ENCODE data around the gene HTR1D. TPM values are rescaled to one million over a fixed set of nuclear protein-coding genes. Genes with fewer than 3 reads are reported as not detected.

HTR1D gene
- polyA plus RNA-seq, 2 of the 4 experiments (the other 2 are of a cell fraction): 8.5 to 11.4 TPM

GRCh38 chr1:23249787-23250454, 32.6 kb upstream of the HTR1D start:
- WGBS (ENCODE audit: missing lambda C conversion rate): 82% methylated on average over 6 of the region's 6 CpGs
- H3K4me2 ChIP-seq: peak overlapping the region; percentile 34; the same call in 1 of the 3 replicates
- H3K9me3 ChIP-seq: no peaks in the 10 kb centered on the region
- DNase-seq (ENCODE audit: low read depth in 1 of 2, low spot score in 1 of 2): no peak
- peaks cover 18% of the 10 kb centered on the region for H3K4me1 ChIP-seq
- FAIRE-seq: no peak
- peak overlapping the region in 1 of 2 experiments; percentile 36; a peak in 1 of 6 replicates for H3K27ac ChIP-seq
- ChIA-PET CTCF (interaction anchor here (1.1 to 1.8 kb wide), 2 partner anchors 11 to 163 kb away, joined by 3 to 4 read pairs; no protein-coding TSS in a partner anchor), POLR2A (no interaction called here)
- H3K4me3 ChIP-seq: no peak overlapping the region
- TF ChIP-seq SMC3 (IDR thresholded peaks at IDR 0.05) (no peak), ZFP36 (IDR thresholded peaks at IDR 0.05; ENCODE audit: borderline replicate concordance, partially characterized antibody) (no peak), ZSCAN20 (CRISPR knock-in tag; IDR thresholded peaks at IDR 0.05) (no peak), FOXS1 (CRISPR knock-in tag; IDR thresholded peaks at IDR 0.05) (no peak)
- TF ChIP-seq, protein P1, sequence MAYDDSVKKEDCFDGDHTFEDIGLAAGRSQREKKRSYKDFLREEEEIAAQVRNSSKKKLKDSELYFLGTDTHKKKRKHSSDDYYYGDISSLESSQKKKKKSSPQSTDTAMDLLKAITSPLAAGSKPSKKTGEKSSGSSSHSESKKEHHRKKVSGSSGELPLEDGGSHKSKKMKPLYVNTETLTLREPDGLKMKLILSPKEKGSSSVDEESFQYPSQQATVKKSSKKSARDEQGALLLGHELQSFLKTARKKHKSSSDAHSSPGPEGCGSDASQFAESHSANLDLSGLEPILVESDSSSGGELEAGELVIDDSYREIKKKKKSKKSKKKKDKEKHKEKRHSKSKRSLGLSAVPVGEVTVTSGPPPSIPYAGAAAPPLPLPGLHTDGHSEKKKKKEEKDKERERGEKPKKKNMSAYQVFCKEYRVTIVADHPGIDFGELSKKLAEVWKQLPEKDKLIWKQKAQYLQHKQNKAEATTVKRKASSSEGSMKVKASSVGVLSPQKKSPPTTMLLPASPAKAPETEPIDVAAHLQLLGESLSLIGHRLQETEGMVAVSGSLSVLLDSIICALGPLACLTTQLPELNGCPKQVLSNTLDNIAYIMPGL (CRISPR knock-in tag; IDR thresholded peaks at IDR 0.05; ENCODE audit: borderline replicate concordance): no peak
- no peak for ATAC-seq

DNA sequence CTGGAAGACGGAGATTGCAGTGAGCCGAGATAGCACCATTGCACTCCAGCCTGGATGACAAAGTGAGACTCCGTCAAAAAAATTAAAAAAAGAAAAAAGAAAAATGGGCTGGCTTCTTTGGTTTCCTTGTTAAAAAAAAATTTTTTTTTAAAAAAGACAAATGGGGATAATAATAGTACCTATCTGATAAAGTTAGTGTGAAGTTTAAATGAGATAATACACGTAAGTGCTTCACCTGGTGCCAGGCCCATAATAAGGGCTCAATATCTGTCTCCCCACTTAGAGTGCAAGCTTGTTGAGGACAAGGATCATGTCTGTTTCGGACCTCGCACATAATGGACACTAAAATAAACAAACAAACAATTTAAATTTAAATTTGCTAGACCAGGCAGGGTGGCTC, 30.0 kb upstream of the HTR1D start:
- no peak for TF ChIP-seq HDAC2 (IDR thresholded peaks at IDR 0.05)
- ATAC-seq: no peak
- no peaks in the 10 kb centered on the region for H3K9me3 ChIP-seq
- no peak for FAIRE-seq
- 95% methylated on average over 6 of the region's 6 CpGs for WGBS (ENCODE audit: missing lambda C conversion rate)
- CTCF ChIA-PET: interaction anchor here (0.9 kb wide), 1 partner anchor 31 kb away, joined by 3 read pairs; no protein-coding TSS in a partner anchor
- peaks cover 19% of the 10 kb centered on the region for H3K4me1 ChIP-seq
- H3K4me3 ChIP-seq: no peak overlapping the region
- no peak for DNase-seq (ENCODE audit: low read depth in 1 of 2, low spot score in 1 of 2)
- H3K27ac ChIP-seq: no peak overlapping the region
- no peak overlapping the region for H3K4me2 ChIP-seq
- POLR2A ChIA-PET: no interaction called here

- 65% methylated on average over 2 of the region's 2 CpGs for WGBS (ENCODE audit: missing lambda C conversion rate)
- H3K4me1 ChIP-seq: peaks cover 21% of the 10 kb centered on the region
- ATAC-seq: peak in 1 of 2 experiments; percentile 39; a peak in 1 of 6 replicates
- no peak for DNase-seq (ENCODE audit: low read depth in 1 of 2, low spot score in 1 of 2)
- ChIA-PET CTCF (no interaction called here), POLR2A (no interaction called here)
- H3K4me3 ChIP-seq: no peak overlapping the region
- no peaks in the 10 kb centered on the region for H3K9me3 ChIP-seq
- TF ChIP-seq SMC3 (IDR thresholded peaks at IDR 0.05): no peak
- TF ChIP-seq MAX (IDR thresholded peaks at IDR 0.05): no peak
- no peak for TF ChIP-seq CBX8 (IDR thresholded peaks at IDR 0.05)
- no peak for TF ChIP-seq ESRRA (IDR thresholded peaks at IDR 0.05; ENCODE audit: borderline replicate concordance, low read length)
- TF ChIP-seq CEBPB (IDR thresholded peaks at IDR 0.05): no peak
- TF ChIP-seq EHF (CRISPR knock-in tag; IDR thresholded peaks at IDR 0.05): no peak
- H3K27ac ChIP-seq: no peak overlapping the region
- FAIRE-seq: no peak
- H3K4me2 ChIP-seq: no peak overlapping the region
These were observed 29.0 kb upstream of the HTR1D start for GRCh38 chr1:23246274-23246673.

DNA sequence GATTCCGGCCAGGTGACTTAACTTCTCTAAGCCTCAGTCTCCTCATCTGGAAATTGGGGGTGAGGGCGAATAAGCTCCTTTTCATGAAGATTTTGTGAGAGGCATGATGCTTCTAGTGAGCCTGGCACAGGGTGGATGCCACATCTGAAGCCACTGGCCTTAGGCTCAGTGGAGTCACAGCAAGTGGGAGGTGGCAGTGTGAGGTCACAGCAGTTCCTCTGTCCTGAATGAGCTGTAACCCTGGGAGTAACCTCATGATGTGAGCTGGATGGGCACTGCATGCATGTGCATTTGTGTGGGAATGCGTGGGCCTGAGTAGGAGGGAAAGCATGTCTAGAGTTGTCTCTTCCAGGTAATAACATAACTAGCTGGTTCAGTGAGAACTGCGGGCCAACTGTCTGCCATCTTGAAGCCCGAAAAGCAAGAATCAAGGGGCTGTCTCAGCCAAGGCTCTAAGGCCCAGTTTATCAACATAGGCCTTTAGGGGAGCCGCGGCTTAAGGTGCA, 27.0 kb upstream of the HTR1D start:
- H3K4me2 ChIP-seq: no peak overlapping the region
- 96% methylated on average over 7 of the region's 7 CpGs for WGBS (ENCODE audit: missing lambda C conversion rate)
- no peaks in the 10 kb centered on the region for H3K9me3 ChIP-seq
- ATAC-seq: no peak
- POLR2A ChIA-PET: no interaction called here
- no peak for DNase-seq (ENCODE audit: low read depth in 1 of 2, low spot score in 1 of 2)
- no peak overlapping the region for H3K4me3 ChIP-seq
- H3K27ac ChIP-seq: no peak overlapping the region
- H3K4me1 ChIP-seq: peaks cover 12% of the 10 kb centered on the region
- no peak for FAIRE-seq
- CTCF ChIA-PET: interaction anchor here (1.0 to 1.1 kb wide), 2 partner anchors 28 to 160 kb away, joined by 3 to 6 read pairs; no protein-coding TSS in a partner anchor
- TF ChIP-seq FOXS1 (CRISPR knock-in tag; IDR thresholded peaks at IDR 0.05) (no peak), HEYL (CRISPR knock-in tag; IDR thresholded peaks at IDR 0.05) (no peak), SREBF2 (IDR thresholded peaks at IDR 0.05) (no peak), E2F6 (IDR thresholded peaks at IDR 0.05; ENCODE audit: borderline replicate concordance, low read depth) (no peak), PHF8 (IDR thresholded peaks at IDR 0.05; ENCODE audit: borderline replicate concordance, low read depth) (no peak), ZFP36 (IDR thresholded peaks at IDR 0.05; ENCODE audit: borderline replicate concordance, partially characterized antibody) (no peak), CTCF (IDR thresholded peaks at IDR 0.05) (no peak), RCOR1 (IDR thresholded peaks at IDR 0.05; ENCODE audit: low read depth, low read length) (no peak), MAFK (IDR thresholded peaks at IDR 0.05; ENCODE audit: partially characterized antibody) (no peak)
- TF ChIP-seq, protein P2, sequence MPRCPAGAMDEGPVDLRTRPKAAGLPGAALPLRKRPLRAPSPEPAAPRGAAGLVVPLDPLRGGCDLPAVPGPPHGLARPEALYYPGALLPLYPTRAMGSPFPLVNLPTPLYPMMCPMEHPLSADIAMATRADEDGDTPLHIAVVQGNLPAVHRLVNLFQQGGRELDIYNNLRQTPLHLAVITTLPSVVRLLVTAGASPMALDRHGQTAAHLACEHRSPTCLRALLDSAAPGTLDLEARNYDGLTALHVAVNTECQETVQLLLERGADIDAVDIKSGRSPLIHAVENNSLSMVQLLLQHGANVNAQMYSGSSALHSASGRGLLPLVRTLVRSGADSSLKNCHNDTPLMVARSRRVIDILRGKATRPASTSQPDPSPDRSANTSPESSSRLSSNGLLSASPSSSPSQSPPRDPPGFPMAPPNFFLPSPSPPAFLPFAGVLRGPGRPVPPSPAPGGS (IDR thresholded peaks at IDR 0.05): no peak
- TF ChIP-seq, protein P3, sequence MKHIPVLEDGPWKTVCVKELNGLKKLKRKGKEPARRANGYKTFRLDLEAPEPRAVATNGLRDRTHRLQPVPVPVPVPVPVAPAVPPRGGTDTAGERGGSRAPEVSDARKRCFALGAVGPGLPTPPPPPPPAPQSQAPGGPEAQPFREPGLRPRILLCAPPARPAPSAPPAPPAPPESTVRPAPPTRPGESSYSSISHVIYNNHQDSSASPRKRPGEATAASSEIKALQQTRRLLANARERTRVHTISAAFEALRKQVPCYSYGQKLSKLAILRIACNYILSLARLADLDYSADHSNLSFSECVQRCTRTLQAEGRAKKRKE (CRISPR knock-in tag; IDR thresholded peaks at IDR 0.05; ENCODE audit: low read depth): no peak
- TF ChIP-seq, protein P4, sequence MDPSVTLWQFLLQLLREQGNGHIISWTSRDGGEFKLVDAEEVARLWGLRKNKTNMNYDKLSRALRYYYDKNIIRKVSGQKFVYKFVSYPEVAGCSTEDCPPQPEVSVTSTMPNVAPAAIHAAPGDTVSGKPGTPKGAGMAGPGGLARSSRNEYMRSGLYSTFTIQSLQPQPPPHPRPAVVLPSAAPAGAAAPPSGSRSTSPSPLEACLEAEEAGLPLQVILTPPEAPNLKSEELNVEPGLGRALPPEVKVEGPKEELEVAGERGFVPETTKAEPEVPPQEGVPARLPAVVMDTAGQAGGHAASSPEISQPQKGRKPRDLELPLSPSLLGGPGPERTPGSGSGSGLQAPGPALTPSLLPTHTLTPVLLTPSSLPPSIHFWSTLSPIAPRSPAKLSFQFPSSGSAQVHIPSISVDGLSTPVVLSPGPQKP (IDR thresholded peaks at IDR 0.05; ENCODE audit: low read depth, low read length): no peak
